B cell (primary cell): ENCODE measurements around the gene SCN2B. TPM values are rescaled to one million over a fixed set of nuclear protein-coding genes. Genes with fewer than 3 reads are reported as not detected.

Experiments
- ATAC-seq: fragments of 200-7000 bp; cut with Tn5 transposase; one replicate; pipeline ENCODE4 v1.10.0; 2021; ENCODE audit warnings: low read depth, mild to moderate bottlenecking, moderate number of reproducible peaks, moderate library complexity
- CTCF ChIA-PET: fragments of 350-600 bp; sonication (Branson Sonifier 250); formaldehyde crosslinking; loops from one replicate; lab custom pipeline; 2021; ENCODE audit warnings: antibody characterized with exemption, inconsistent platforms; lab: Charles Lee
- POLR2A ChIA-PET: fragments of 350-600 bp; sonication (Branson Sonifier 250); formaldehyde crosslinking; loops from one replicate; lab custom pipeline; 2021; ENCODE audit warnings: antibody characterized with exemption; lab: Charles Lee
- DNase-seq: peaks from one replicate; pipeline ENCODE4 v3.0.0; 2013
- H2AFZ ChIP-seq: 2 replicates; pipeline ENCODE4 v1.6.1; 2012; ENCODE audit warnings: mild to moderate bottlenecking, low read depth, low read length; ENCODE audit not compliant: insufficient read depth, poor library complexity, severe bottlenecking
- H3K27ac ChIP-seq, 2 donors: 1 replicate in 1 of 2; 2 replicates in 1 of 2; pipeline ENCODE4 v1.5.1; 2012 to 2013; ENCODE audit warnings: low read length in 2 of 2, mild to moderate bottlenecking in 2 of 2, moderate library complexity in 1 of 2
- H3K27me3 ChIP-seq, 4 experiments: fragments of 200-600 bp in 1 of 4; sonication (generic) in 1 of 4; replicated peaks in 1 of 4; 1 replicate in 2 of 4; 2 replicates in 2 of 4; pipeline versions ENCODE4 v1.6.1 to v1.7.0; 2013 to 2016; ENCODE audit warnings: low read length in 3 of 4, mild to moderate bottlenecking in 2 of 4, mixed read lengths in 1 of 4, moderate library complexity in 1 of 4; ENCODE audit not compliant: insufficient read depth in 4 of 4, control insufficient read depth in 3 of 4; ENCODE audit errors: control extremely low read depth in 1 of 4
- H3K36me3 ChIP-seq, 2 experiments: replicated peaks in 1 of 2; 1 replicate in 1 of 2; 2 replicates in 1 of 2; pipeline versions ENCODE4 v1.6.1 to v1.7.1; 2013; ENCODE audit warnings: low read length in 1 of 2; ENCODE audit not compliant: insufficient read depth in 2 of 2, control insufficient read depth in 1 of 2; ENCODE audit errors: control extremely low read depth in 1 of 2, extremely low read depth in 1 of 2
- H3K4me1 ChIP-seq, 2 donors: fragments of 200-600 bp in 1 of 2; sonication (generic) in 1 of 2; 1 replicate in 1 of 2; 2 replicates in 1 of 2; pipeline versions ENCODE4 v1.5.1 to v1.6.1; 2013 to 2017; ENCODE audit warnings: low read length in 2 of 2; ENCODE audit not compliant: control insufficient read depth in 2 of 2, insufficient read depth in 2 of 2
- H3K4me2 ChIP-seq: replicated peaks from 2 replicates; pipeline ENCODE3; 2012; ENCODE audit warnings: mild to moderate bottlenecking, low read depth, low read length; ENCODE audit not compliant: poor library complexity, severe bottlenecking
- H3K4me3 ChIP-seq, 5 experiments: fragments of 200-600 bp in 1 of 5; sonication (generic) in 1 of 5; 1 replicate in 3 of 5; 2 replicates in 2 of 5; pipeline versions ENCODE4 v1.5.1 to v1.7.0; 2011 to 2016; ENCODE audit warnings: low read length in 4 of 5, mild to moderate bottlenecking in 4 of 5, low read depth in 2 of 5, control low read depth in 1 of 5, moderate library complexity in 1 of 5; ENCODE audit not compliant: insufficient read depth in 1 of 5; ENCODE audit errors: control extremely low read depth in 1 of 5, extremely low read depth in 1 of 5
- H3K79me2 ChIP-seq: fragments of 200-600 bp; sonication (generic); one replicate; pipeline ENCODE4 v1.6.0; 2016; ENCODE audit warnings: low read length; ENCODE audit not compliant: control insufficient read depth, insufficient read depth
- H3K9ac ChIP-seq: fragments of 200-600 bp; sonication (generic); 2 replicates; pipeline ENCODE4 v1.6.1; 2017; ENCODE audit warnings: mild to moderate bottlenecking, low read length, moderate library complexity
- H3K9me3 ChIP-seq, 3 donors: one replicate each; pipeline versions ENCODE4 v1.6.1 to v1.7.1; 2013; ENCODE audit warnings: low read length in 2 of 3; ENCODE audit not compliant: control insufficient read depth in 2 of 3, insufficient read depth in 1 of 3; ENCODE audit errors: control extremely low read depth in 1 of 3
- H4K20me1 ChIP-seq: 2 replicates; pipeline ENCODE4 v1.6.0; 2012; ENCODE audit warnings: mild to moderate bottlenecking, low read length; ENCODE audit not compliant: insufficient read depth, control insufficient read depth, poor library complexity, severe bottlenecking
- H3K27ac Mint-ChIP-seq: one replicate; pipeline ENCODE4 v1.8.0; 2021; ENCODE audit warnings: mixed read lengths
- H3K27me3 Mint-ChIP-seq: one replicate; pipeline ENCODE4 v1.8.0; 2021; ENCODE audit warnings: mixed read lengths
- H3K4me1 Mint-ChIP-seq: one replicate; pipeline ENCODE4 v1.8.0; 2021; ENCODE audit warnings: mixed read lengths
- H3K4me3 Mint-ChIP-seq: one replicate; pipeline ENCODE4 v1.8.0; 2021; ENCODE audit warnings: mixed read lengths
- H3K9me3 Mint-ChIP-seq: one replicate; pipeline ENCODE4 v1.8.0; 2022; ENCODE audit warnings: mixed read lengths; ENCODE audit not compliant: insufficient read depth
- EZH2 ChIP-seq: IDR thresholded peaks from 2 replicates; pipeline ENCODE4 v1.6.1; 2012; ENCODE audit warnings: borderline replicate concordance, low read depth, mild to moderate bottlenecking, moderate library complexity, low read length; ENCODE audit not compliant: insufficient read depth, poor library complexity, severe bottlenecking
- WGBS: methylation state at CpG from one replicate; pipeline ENCODE4 v1.1.5; 2013; ENCODE audit warnings: missing lambda C conversion rate; ENCODE audit not compliant: insufficient coverage; 5-methylcytosine and 5-hydroxymethylcytosine counted together
- intact Hi-C: fragments of 100-400 bp; cut with micrococcal nuclease; formaldehyde crosslinking; loops from one replicate; pipeline ENCODE4 v1.10.0; 2022
- polyA plus RNA-seq: library from polyadenylated mRNA; depleted of rRNA; stranded (reverse); fragments of >200 nt; gene quantifications from 2 replicates; pipeline ENCODE4 v1.2.3, GENCODE V29; 2012
- total RNA-seq, 2 donors: library from RNA; stranded (reverse); fragments of 120-200 nt in 1 of 2; gene quantifications; 1 replicate in 1 of 2; 2 replicates in 1 of 2; pipeline versions ENCODE4 v1.2.3 to v1.2.4, GENCODE V29; 2013 to 2022
- TF ChIP-seq, protein P1 (sequence below): fragments of 200-600 bp; IDR thresholded peaks from one replicate; pipeline ENCODE4 v1.8.0; 2022; ENCODE audit warnings: antibody characterized with exemption, mild to moderate bottlenecking

The SCN2B gene
- total and polyA plus RNA-seq, 2 donors (not counting 1 experiment from before 2014, with no cell fraction given) = not detected

- Mint-ChIP-seq H3K9me3 (no peaks in the 10 kb centered on the region), H3K27ac (no peak overlapping the region), H3K4me3 (peak overlapping the region; percentile 85), H3K4me1 (peaks cover 7% of the 10 kb centered on the region), H3K27me3 (peaks cover 75% of the 10 kb centered on the region)
- Histone ChIP-seq H3K27ac (no peak overlapping the region), H4K20me1 (no peaks in the 10 kb centered on the region), H3K9me3 (no peaks in the 10 kb centered on the region), H3K4me1 (peaks cover 0 to 6% of the 10 kb centered on the region in 2 donors), H2AFZ (no peak overlapping the region), H3K4me3 (no peak overlapping the region), H3K9ac (no peak overlapping the region), H3K4me2 (peak overlapping the region; percentile 96), H3K36me3 (no peaks in the 10 kb centered on the region), H3K27me3 (peaks cover 0 to 66% (median 26%) of the 10 kb centered on the region in 4 experiments), H3K79me2 (no peaks in the 10 kb centered on the region)
- TF ChIP-seq, protein P1, sequence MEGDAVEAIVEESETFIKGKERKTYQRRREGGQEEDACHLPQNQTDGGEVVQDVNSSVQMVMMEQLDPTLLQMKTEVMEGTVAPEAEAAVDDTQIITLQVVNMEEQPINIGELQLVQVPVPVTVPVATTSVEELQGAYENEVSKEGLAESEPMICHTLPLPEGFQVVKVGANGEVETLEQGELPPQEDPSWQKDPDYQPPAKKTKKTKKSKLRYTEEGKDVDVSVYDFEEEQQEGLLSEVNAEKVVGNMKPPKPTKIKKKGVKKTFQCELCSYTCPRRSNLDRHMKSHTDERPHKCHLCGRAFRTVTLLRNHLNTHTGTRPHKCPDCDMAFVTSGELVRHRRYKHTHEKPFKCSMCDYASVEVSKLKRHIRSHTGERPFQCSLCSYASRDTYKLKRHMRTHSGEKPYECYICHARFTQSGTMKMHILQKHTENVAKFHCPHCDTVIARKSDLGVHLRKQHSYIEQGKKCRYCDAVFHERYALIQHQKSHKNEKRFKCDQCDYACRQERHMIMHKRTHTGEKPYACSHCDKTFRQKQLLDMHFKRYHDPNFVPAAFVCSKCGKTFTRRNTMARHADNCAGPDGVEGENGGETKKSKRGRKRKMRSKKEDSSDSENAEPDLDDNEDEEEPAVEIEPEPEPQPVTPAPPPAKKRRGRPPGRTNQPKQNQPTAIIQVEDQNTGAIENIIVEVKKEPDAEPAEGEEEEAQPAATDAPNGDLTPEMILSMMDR = no peak
- no peak for TF ChIP-seq EZH2
- ChIA-PET POLR2A (interaction anchor here (0.6 kb wide), 1 partner anchor 466 kb away, joined by 10 read pairs; no protein-coding TSS in a partner anchor), CTCF (interaction anchor here (0.7 to 8.7 kb wide), 10 partner anchors 8 to 344 kb away, joined by 3 to 96 read pairs (median 5); partner anchors contain the start of gene SCN4B)
- 76% methylated on average over 13 of the region's 20 CpGs for WGBS
- DNase-seq (no peak), ATAC-seq (no peak)
- intact Hi-C loops = loop anchor here (1.0 to 2.0 kb wide), 6 partner anchors 27 to 515 kb away; no protein-coding TSS in a partner anchor
Measured at GRCh38 chr11:118144301-118145268, 31.9 kb downstream of the SCN2B start.
